Suprapubic skin (tissue), 4 donors: ENCODE results near the gene ETV6.

ENCODE experiments used
- POLR2A ChIP-seq, 2 donors: fragments of 450-650 bp; IDR thresholded peaks; one replicate each; pipeline ENCODE4 v1.6.1; 2017; ENCODE audit warnings: antibody characterized with exemption in 2 of 2, mild to moderate bottlenecking in 2 of 2, moderate library complexity in 2 of 2
- POLR2AphosphoS5 ChIP-seq, 3 donors: sonication (generic); formaldehyde crosslinking; IDR thresholded peaks; one replicate each; pipeline ENCODE4 v1.6.1; 2017; ENCODE audit warnings: antibody characterized with exemption in 3 of 3

GRCh38 chr12:11687528-11687927 is 38.1 kb downstream of the ETV6 start:
- no peak for TF ChIP-seq POLR2A (IDR thresholded peaks at IDR 0.05)
- no peak for TF ChIP-seq POLR2AphosphoS5 (IDR thresholded peaks at IDR 0.05)
